Measurements from ENCODE around the gene ATG4A. TPM values are rescaled to one million over a fixed set of nuclear protein-coding genes. Genes with fewer than 3 reads are reported as not detected.

ATG4A gene
- total and polyA plus RNA-seq, 8 donors = 9.0 to 69.2 (median 19.1) TPM; not detected in 1

DNA sequence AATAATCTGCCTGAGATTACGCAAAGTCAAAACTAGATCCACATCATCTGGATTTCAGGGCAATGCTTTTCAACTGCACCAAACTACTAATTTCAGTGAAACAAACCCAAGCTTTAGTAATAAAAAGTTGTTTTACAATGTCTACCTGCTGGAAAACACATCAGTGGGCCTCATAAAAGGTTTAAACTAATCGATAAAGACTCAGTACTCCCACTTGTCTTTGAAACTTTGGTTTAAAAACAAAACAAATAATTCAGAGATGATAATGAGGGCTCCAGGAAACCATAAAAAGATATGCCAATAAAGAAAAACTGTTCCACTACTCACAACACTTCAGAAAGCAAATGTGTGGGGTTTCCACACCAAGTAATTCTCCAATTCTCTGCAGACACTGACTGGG, 10.5 kb upstream of the ATG4A start:
- Histone ChIP-seq H3K27ac (no peak overlapping the region), H3K36me3 (peaks cover 0 to 33% (median 24%) of the 10 kb centered on the region in 4 donors), H3K27me3 (peaks cover 0 to 4% (median 0%) of the 10 kb centered on the region in 3 donors), H3K4me1 (no peaks in the 10 kb centered on the region), H3K4me3 (no peak overlapping the region), H3K9me3 (no peaks in the 10 kb centered on the region)
- no peak for DNase-seq
- intact Hi-C loops (cut with DNase I; ENCODE audit: low total_unique reads) = no loop called here
- TF ChIP-seq, protein P1, sequence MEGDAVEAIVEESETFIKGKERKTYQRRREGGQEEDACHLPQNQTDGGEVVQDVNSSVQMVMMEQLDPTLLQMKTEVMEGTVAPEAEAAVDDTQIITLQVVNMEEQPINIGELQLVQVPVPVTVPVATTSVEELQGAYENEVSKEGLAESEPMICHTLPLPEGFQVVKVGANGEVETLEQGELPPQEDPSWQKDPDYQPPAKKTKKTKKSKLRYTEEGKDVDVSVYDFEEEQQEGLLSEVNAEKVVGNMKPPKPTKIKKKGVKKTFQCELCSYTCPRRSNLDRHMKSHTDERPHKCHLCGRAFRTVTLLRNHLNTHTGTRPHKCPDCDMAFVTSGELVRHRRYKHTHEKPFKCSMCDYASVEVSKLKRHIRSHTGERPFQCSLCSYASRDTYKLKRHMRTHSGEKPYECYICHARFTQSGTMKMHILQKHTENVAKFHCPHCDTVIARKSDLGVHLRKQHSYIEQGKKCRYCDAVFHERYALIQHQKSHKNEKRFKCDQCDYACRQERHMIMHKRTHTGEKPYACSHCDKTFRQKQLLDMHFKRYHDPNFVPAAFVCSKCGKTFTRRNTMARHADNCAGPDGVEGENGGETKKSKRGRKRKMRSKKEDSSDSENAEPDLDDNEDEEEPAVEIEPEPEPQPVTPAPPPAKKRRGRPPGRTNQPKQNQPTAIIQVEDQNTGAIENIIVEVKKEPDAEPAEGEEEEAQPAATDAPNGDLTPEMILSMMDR (IDR thresholded peaks at IDR 0.05) = no peak
- no peak for TF ChIP-seq POLR2A (IDR thresholded peaks at IDR 0.05)
- no peak for TF ChIP-seq EP300 (IDR thresholded peaks at IDR 0.05)
- TF ChIP-seq POLR2AphosphoS5 (IDR thresholded peaks at IDR 0.05) = no peak
- 66 to 81% (median 78%) methylated on average over 2 of the region's 2 CpGs for WGBS, 5 donors

DNA sequence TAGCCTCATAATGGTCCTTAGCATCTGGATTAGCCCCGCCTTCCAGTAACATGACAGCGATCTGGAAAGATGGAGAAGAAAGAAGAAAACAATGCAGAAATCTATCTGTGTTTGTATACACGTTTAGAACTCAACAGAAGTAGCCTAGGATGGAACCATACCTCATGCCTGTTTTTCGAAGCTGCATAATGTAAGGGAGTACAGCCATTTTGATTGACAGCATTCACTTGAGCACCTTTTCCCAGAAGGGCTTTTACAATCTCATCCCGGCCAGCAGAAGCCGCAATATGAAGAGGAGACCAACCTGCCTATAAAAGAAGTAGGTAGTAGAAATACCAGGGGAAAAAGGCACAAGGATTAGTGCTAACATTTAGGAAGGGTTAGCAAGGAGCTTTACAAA, 3.8 kb upstream of the ATG4A start:
- intact Hi-C loops (cut with DNase I; ENCODE audit: low total_unique reads) = no loop called here
- peaks cover 0 to 4% (median 0%) of the 10 kb centered on the region in 3 donors for H3K27me3 ChIP-seq
- H3K4me1 ChIP-seq = peaks cover 0 to 29% (median 7%) of the 10 kb centered on the region in 4 donors
- DNase-seq = no peak
- peaks cover 3 to 35% (median 32%) of the 10 kb centered on the region in 4 donors for H3K36me3 ChIP-seq
- WGBS, 5 donors = 78 to 99% (median 92%) methylated on average over 6 of the region's 6 CpGs
- H3K4me3 ChIP-seq = no peak overlapping the region
- H3K9me3 ChIP-seq = peaks cover 0 to 3% (median 0%) of the 10 kb centered on the region in 4 donors
- TF ChIP-seq POLR2A (IDR thresholded peaks at IDR 0.05) = no peak
- TF ChIP-seq, protein P1 (IDR thresholded peaks at IDR 0.05) = no peak
- no peak for TF ChIP-seq POLR2AphosphoS5 (IDR thresholded peaks at IDR 0.05)
- TF ChIP-seq EP300 (IDR thresholded peaks at IDR 0.05) = no peak
- H3K27ac ChIP-seq = no peak overlapping the region

DNA sequence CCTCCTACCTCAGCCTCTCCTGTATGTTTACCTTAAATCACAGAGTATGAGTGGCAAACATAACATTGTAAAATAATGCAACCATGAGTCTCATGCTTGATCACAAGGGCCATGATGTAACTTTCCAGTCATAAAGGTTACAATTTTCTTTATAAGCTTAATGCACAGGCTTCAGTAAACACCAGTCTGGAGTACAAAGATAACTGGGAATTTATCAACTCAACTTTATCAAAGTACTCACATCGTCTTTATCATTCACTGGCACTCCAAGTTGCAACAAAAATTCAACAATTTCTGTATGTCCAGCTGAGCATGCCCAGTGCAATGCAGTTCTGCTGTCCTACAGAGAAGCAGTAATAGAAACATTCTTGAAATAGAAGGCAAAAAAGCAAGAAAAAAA, 3.1 kb upstream of the ATG4A start:
- TF ChIP-seq POLR2A (IDR thresholded peaks at IDR 0.05) (no peak), POLR2AphosphoS5 (IDR thresholded peaks at IDR 0.05) (no peak), EP300 (IDR thresholded peaks at IDR 0.05) (no peak)
- TF ChIP-seq, protein P1 (IDR thresholded peaks at IDR 0.05) = no peak
- Histone ChIP-seq H3K36me3 (peaks cover 3 to 35% (median 32%) of the 10 kb centered on the region in 4 donors), H3K4me3 (no peak overlapping the region), H3K9me3 (peaks cover 0 to 3% (median 0%) of the 10 kb centered on the region in 4 donors), H3K4me1 (peaks cover 0 to 29% (median 7%) of the 10 kb centered on the region in 4 donors), H3K27ac (no peak overlapping the region), H3K27me3 (no peaks in the 10 kb centered on the region)
- intact Hi-C loops (cut with DNase I; ENCODE audit: low total_unique reads) = no loop called here
- 10 to 56% (median 29%) methylated on average over 1 of the region's 1 CpG for WGBS, 5 donors
- no peak for DNase-seq

DNA sequence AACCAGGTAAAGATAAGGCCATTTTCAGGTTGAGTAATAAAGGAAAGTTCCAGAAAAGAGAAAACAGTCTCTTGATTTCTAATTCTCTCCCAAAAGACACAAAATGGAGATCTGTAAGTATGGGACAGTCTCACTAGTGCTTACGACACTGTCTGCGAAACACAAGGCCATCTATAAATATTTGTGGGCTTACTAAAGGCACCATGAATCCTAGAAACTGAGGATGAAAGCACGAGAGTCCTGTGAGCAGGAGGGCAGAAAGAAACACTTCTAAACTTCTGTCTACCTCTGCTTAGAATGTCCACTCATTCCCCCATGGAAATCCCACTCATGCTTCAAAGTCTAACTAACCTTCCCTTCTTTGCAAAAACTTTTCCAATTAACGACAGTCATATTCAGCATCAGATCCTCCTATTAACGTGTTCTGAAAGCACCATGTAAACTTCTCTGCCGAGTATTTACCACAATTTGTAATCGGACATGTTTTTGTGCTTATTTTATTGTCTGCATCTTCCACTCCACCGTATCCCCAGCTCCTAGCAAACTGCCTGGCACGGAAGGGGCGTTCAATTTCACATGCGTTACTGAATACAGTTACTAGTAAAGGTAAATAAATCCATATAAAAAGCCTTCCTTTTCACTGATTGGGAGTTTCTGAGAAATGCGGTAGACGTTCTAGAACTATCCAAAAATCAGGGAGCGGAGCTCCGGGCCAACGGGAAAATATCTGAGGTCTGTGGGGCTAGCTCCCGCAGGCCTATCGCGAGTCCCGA, 901 bp upstream of the ATG4A start:
- Histone ChIP-seq H3K36me3 (peaks cover 3 to 21% (median 19%) of the 10 kb centered on the region in 4 donors), H3K4me3 (peak overlapping the region; percentile 46 to 64 (median 64)), H3K4me1 (peaks cover 0 to 29% (median 7%) of the 10 kb centered on the region in 4 donors), H3K27me3 (no peaks in the 10 kb centered on the region), H3K27ac (peak overlapping the region; percentile 84 to 90 (median 88)), H3K9me3 (peaks cover 0 to 3% (median 0%) of the 10 kb centered on the region in 4 donors)
- peak in 1 of 2 donors; percentile 20 for DNase-seq
- TF ChIP-seq POLR2A (IDR thresholded peaks at IDR 0.05) (no peak), POLR2AphosphoS5 (IDR thresholded peaks at IDR 0.05) (no peak), EP300 (IDR thresholded peaks at IDR 0.05) (no peak)
- TF ChIP-seq, protein P1 (IDR thresholded peaks at IDR 0.05) = no peak
- intact Hi-C loops (cut with DNase I; ENCODE audit: low total_unique reads) = no loop called here
- WGBS, 5 donors = 1 to 44% (median 3%) methylated on average over 15 to 20 of the region's 20 CpGs
